HPDE6-E6E7 (cell line): Measurements from ENCODE around the gene TRPM2.

Experiments used
- DNase-seq: peaks from one replicate; pipeline ENCODE4 v3.0.0; 2011; ENCODE audit warnings: missing footprints; ENCODE audit errors: extremely low spot score

Gene TRPM2

GRCh38 chr21:44322621-44323325 lies 30.6 kb upstream of the TRPM2 start:
- no peak for DNase-seq

DNA sequence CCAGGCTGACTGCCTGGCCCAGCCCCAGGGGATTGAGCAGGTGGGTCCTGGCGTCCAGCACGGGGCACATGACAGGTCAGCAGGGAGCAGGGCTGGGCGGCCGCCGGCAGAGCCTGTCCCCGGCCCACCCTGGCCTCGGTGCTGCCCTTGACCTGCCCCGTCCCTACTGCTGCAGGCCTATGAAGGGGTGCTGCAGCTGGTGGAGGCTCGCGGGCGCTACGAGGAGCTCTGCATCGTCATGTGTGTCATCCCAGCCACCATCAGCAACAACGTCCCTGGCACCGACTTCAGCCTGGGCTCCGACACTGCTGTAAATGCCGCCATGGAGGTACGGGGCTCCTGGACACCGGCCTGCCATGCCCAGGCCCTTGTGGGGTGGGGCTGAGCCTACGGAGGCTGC lies 29.8 kb upstream of the TRPM2 start:
- DNase-seq, result no peak

DNA sequence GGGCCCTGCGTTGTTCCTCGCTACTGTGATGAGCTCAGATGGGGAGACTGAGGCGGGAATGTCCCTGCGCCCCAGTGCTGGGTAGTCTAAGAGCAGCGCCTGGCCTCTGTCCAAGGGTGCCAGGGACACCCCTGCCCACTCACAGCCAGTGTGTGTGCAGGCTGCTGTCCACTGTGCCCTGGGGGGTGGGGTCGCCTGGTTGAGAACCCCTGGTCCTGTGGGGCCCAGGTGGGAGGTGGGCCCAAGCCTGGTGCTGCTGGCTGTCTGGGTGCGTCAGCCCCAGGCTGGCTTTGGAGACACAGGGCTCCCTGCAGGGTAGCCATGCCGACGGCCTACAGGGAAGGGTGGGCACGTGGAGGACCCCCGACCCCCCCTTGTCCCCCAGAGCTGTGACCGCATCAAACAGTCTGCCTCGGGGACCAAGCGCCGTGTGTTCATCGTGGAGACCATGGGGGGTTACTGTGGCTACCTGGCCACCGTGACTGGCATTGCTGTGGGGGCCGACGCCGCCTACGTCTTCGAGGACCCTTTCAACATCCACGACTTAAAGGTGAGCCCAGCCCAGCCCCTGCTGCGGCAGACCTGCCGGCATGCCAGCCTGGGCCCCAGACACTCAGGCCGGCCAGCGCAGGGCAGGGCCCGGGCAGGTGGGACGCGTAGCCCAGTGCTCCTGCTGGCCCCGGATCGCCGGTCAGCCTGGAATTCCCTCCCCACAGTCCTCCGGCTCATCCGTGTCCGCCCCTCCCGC lies 29.1 kb upstream of the TRPM2 start:
- no peak for DNase-seq

DNA sequence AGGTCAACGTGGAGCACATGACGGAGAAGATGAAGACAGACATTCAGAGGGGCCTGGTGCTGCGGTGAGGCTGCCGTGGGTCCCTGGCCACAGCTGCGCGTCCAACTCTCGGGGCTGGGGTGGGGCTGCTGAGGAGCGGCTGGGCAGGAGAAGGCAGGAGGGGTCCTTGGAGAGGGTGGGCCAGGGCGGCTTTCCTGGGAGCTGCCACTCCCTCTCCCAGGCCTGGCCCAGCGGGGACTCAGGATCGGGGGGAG lies 28.6 kb upstream of the TRPM2 start:
- DNase-seq, result no peak

DNA sequence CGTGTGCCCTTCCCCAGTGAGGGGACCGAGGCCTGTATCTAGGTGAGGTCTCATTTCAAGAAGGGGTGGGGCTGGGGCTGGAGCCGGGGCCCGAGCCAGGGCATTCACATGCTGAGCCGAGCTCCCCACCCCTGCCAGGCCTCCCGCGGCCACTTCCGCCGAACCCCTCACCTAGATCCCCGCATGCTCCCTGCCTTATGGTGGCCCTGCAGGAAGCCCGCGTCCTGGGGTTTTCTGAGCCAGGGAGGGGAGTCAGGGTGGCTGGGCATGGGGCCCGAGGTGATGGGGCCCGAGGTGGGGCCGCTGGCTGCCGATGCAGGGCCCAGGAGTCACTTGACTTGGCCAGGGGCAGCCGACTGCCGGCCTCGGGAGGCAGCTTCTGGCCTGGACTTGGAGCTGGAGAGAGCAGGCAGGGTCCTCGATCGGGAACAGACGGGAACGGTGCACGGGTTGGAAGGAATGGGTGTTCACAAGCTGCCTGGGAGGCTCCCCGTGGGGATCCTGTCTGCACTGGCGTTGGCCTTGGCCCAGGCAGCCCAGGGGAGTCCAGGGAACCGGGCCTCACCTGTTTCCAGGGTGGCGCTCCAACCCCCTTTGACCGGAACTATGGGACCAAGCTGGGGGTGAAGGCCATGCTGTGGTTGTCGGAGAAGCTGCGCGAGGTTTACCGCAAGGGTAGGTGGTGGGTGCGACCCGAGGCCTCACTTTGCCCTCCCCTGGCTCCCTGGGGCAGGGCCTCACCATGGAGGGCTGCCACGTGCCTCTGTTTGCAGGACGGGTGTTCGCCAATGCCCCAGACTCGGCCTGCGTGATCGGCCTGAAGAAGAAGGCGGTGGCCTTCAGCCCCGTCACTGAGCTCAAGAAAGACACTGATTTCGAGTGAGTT lies 27.8 kb upstream of the TRPM2 start:
- no peak for DNase-seq

- DNase-seq, result no peak
These were observed 27.2 kb upstream of the TRPM2 start for GRCh38 chr21:44326272-44326647.

DNA sequence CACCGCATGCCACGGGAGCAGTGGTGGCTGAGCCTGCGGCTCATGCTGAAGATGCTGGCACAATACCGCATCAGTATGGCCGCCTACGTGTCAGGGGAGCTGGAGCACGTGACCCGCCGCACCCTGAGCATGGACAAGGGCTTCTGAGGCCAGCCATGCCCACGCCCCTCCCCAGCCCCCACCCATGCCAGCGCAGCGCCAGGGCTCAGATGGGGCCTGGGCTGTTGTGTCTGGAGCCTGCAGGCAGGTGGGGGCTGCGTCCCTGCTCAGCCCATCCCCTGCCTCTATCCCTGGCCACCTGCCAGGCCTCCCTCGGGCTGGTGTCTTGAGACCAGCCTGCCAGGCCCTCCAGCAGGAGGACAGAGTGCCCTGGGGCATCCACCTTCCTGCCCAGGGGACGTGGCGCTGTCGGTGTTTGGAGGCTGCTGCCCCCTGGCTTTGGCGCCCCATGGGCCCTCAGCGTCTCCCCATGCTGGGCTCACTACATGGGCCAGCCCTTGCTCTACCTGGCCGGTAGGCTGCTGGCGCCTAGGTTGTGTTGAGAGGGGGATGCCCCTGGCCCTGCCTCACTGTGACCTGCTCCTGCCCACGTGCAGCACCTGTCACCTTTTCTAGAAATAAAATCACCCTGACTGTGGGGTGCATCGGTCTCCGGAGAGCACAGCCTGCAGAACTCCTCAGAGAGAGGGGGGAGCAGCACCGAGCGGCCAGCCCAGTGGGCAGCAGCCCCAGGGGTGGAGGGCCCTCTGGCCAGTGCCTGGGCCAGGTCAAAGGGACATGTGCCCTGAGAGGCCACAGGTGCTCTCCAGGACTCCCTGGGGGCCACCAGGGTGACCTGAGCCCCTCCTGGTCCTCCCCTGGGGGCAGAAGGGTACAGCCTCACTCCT lies 26.5 kb upstream of the TRPM2 start:
- DNase-seq, result no peak

DNA sequence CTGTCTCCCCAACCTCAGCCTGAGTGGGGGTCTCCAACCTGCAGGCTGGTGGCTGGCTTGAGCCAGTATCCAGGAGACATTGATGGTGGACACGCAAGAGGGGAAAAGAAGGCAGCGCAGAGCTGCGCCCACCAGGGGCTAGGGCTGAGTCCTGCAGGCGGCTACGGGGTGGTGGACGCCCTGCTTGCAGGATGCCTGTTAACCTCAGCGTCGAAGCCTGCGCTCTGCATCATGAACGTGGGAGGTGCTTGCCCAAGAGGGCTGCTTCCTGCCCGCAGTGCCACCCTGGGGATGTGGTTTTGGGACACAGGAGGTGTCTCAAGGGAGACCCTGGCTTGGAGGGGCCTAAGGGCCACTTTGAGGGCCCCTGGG lies 25.8 kb upstream of the TRPM2 start:
- DNase-seq, result no peak

DNA sequence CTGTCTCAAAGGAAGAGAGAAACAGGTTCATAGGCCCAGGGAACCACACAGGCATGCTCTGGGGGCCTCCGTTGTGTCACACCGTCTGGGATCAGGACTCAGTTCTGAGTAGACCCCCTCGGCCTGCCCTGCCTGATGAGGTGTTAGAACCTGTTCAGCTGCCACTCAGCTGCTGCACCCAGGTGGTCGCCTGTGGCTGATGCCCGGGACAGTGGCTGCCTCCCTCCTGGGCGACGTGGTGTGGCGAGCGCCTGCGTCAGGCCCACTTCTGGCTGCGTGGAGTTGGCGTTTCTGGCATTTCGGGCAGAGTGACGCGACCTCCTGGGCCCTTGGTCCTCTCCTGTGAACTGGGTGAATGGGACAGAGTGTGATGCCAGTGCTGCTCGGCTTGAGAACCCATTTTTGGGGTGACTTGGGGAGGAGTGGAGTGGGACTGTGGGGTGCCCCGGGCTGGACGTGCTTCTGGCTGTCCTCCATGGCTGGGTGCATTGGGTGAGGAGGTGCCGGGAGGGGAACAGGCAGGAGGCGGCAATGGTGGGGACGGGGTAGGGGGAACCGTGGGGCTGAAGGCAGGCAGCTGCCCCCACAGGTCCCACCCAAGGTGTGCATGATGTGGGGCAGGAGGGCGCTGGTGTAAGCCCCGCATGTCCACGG lies 25.1 kb upstream of the TRPM2 start:
- DNase-seq, result no peak

GRCh38 chr21:44329086-44329889 lies 24.1 kb upstream of the TRPM2 start:
- DNase-seq, result no peak

GRCh38 chr21:44329971-44330681 lies 23.3 kb upstream of the TRPM2 start:
- DNase-seq, result no peak

DNA sequence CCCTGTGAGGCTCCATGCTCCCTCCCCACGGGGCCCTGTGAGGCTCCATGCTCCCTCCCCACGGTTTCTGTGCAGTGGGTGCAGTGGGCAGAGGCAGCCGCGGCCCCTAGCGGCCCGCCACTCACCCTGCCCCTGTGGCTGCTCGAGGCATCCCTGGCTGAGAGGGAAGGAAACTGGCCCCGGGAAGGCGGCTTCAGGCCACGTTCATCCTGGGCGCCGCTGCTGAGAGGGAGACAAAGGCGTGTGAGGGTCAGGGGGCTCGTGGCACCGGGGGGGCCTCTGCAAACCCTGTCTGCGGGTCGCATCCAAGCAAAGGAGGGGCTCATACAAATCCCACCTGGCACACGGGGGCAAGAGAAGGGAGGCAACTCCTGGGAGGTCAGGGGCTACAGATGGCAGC lies 22.7 kb upstream of the TRPM2 start:
- no peak for DNase-seq

DNA sequence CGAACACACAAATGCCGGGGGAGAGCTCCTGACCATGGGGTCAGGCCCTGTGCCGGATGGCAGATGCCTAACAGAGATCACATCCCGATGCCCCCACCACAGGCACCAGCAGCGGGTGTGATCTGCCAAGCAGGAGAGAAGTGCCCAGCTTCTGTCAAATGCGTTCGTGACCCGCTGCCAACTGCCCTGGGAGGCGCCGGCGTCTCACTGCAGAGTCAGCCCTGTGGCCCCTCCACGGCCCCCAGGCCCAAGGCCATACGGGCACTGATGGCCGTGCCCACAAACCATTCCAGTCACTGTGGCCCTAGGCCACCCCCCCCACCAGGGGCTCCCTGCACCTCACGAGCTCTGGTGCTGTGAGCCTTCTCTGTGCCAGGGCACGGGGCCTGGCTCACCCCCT lies 22.2 kb upstream of the TRPM2 start:
- no peak for DNase-seq

DNA sequence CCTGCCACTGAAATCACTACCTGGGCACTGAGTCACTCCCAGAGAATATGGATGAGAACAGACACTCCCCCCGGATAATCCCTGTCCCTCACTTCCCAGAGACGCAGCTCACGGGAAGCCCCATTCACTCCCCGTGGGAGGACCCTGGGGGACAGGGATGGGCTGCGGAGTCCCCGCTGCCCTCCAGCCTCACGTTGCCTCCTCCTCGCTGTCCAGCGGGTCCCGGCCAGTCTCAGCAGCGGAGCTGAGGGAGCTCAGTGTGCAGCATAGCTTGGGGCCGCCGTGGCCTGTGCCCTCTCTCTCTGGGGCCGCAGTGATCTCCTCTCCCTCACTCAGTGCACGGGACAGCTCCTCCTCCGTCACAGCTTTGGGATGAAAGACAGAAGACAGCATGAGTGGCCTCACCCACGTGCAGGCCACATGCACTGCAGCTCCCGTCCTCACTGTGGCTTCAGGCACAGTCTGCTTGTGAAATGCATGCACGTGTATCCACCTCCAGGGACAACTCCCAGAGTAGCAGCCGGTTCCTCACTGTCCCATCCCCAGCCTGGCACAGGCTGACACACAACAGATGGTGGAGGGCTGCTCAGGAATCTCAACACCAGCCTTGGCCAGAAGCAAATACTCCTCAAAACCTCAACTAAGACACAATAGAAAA lies 21.6 kb upstream of the TRPM2 start:
- DNase-seq, result no peak

GRCh38 chr21:44332383-44332782 lies 21.0 kb upstream of the TRPM2 start:
- no peak for DNase-seq

DNA sequence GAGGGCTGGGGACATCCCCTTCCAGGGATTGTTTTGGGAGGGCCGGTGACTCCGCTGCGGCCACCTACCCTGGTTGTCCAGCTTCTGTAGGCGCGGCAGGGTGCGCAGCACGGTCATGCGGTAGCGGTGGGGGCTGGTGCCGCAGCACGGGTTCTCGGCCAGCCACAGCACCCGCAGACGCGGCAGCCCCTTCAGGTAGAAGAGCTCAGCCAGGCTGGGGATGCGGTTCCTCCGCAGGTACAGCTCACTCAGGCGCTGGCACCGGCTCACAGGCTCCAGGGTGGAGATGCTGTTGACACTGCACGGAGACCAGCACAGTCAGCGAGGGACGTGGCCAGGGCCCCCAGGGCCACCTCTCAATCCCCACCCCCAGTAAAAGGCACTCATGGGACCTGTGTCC lies 20.5 kb upstream of the TRPM2 start:
- DNase-seq, result no peak

GRCh38 chr21:44333509-44334328 lies 19.7 kb upstream of the TRPM2 start:
- DNase-seq, result no peak

DNA sequence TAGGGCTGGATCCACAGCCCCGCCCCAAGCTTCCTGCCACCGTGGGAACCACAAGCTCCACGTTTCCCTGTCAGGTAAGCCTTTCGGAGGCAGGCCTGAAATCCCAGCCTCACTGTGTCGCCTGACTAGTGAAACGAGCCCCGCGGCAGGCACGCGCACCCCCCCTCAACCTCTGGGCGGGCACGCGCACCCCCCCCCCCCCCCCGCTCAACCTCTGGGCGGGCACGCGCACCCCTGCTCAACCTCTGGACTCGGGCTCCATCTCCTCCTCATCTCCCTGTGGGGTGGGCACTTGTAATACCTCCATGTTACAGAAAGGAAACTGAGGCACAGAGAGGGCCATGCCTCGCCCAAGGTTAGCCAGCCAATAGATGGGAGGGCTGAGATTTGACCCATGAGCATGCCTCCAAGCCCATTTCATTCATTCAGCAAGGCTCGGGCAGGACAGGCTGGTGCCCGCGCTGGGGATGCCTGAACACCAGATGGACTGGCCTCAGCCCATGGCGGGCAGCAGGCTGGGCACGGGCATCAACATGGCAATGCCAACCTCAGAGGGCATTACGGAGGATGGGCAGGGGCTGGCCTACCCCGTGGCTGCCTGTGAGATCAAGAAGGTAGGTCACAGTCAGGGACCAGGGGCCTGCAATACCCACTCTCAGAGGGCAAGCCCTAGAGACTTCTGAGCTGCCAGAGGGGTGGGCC lies 18.9 kb upstream of the TRPM2 start:
- DNase-seq, result no peak
